HG03439 (cell line): ENCODE results near the gene USP11.

Experiments used
- ATAC-seq: cut with Tn5 transposase; IDR thresholded peaks from one replicate; pipeline ENCODE4 v1.9.1; 2021; ENCODE audit warnings: mild to moderate bottlenecking, moderate library complexity; ENCODE audit not compliant: unreplicated experiment

USP11 gene

GRCh38 chrX:47232803-47233332 lies at the start of gene USP11:
USP11 (plus strand) TSS chrX:47233009; CDS start chrX:47233044, 35 bp downstream.
- peak; percentile 12 for ATAC-seq

DNA sequence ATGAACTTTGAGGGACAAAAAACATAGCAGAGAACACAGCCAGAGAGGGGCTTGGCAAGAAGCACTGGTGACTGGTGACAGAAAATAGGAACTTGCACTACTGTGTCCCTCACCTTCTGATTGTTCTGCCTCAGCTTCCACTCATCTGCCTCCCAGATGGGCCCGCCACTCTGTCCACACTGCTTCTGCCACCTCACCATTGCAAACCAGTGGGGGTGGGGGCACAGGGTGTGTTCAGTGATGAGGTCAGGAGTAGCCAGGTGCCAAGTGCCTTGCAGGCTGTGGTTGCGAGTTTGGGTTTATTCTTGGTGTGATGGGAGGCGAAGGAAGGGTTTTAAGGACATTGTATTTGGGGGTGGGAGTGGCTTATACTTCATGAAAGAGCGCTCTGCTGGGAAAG lies 48.3 kb upstream of the USP11 start:
- no peak for ATAC-seq

- no peak for ATAC-seq
Observed at GRCh38 chrX:47185241-47185640, 47.6 kb upstream of the USP11 start.

GRCh38 chrX:47186096-47186740 lies 46.6 kb upstream of the USP11 start:
- no peak for ATAC-seq

DNA sequence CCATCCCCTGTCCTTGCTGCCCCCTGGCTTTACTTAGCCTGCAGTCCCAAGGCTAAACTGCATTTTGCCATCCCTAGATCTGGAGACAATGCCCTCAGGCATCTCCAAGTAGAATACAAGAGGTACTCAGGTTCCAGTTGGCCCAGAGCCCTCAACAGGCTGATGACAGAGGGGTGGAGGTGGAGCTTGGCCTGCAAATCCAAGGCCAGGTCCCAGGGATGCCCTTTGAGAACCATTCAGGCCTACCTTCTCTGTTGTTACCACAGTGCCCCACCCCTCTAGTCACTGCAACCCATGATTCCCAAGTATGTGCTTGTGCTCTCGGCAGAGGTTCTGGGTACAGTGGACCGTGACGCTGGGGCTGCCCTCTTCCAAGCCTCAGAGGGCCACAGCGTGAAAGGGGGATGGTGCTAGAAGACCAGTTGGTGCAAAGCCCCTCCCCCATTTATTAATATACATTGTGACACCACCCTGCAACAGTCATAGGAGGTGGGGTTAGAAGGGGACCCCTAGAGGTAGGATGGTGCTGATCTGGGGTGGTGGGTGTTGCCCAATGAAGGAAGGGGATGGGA lies 45.6 kb upstream of the USP11 start:
- ATAC-seq = no peak

DNA sequence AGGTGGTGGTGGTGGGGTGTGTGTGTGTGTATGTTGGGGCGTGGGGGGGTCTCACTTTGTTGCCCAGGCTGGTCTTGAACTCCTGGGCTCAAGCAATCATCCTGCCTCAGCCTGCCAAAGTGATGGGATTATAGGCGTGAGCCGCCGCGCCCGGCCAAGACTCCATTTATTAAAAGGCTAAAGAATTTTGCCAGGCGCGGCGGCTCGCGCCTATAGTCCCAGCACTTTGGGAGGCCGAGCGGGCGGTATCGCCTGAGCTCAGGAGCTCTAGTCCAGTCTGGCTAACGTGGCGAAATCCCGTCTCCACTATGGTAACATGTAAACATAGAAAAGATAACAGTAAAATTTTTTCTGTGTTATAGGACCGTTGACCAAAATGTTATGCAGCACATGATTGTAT lies 42.9 kb upstream of the USP11 start:
- no peak for ATAC-seq

- peak; percentile 51 for ATAC-seq
Observed at GRCh38 chrX:47190445-47191269, 42.2 kb upstream of the USP11 start.

DNA sequence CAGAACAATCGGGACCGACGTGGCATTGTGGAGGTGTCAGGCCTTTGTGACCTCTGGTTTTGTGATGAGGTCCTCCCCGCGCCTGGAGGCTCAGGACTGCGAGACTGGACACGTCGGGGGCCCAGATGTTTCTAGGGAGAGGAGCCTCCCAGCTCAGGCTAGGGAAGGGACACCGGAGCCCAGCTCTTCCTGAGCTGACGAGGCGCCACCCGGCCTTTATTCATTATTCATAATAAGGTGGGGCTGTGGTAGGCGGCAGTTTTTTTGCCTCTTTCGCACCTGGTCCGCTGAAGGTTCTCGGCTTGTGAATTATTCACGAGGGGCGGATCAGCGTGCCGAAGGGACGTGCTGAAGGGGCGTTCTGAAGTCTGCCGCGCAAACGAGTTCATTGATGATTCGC lies 41.5 kb upstream of the USP11 start:
- no peak for ATAC-seq

GRCh38 chrX:47191806-47192401 lies 40.9 kb upstream of the USP11 start:
- no peak for ATAC-seq

- ATAC-seq = peak; percentile 56
Observed at GRCh38 chrX:47193475-47194193, 39.2 kb upstream of the USP11 start, which contains the start of gene UBA1. UBA1 (plus strand) TSS chrX:47193829; CDS start chrX:47198803, 4,974 bp downstream.

DNA sequence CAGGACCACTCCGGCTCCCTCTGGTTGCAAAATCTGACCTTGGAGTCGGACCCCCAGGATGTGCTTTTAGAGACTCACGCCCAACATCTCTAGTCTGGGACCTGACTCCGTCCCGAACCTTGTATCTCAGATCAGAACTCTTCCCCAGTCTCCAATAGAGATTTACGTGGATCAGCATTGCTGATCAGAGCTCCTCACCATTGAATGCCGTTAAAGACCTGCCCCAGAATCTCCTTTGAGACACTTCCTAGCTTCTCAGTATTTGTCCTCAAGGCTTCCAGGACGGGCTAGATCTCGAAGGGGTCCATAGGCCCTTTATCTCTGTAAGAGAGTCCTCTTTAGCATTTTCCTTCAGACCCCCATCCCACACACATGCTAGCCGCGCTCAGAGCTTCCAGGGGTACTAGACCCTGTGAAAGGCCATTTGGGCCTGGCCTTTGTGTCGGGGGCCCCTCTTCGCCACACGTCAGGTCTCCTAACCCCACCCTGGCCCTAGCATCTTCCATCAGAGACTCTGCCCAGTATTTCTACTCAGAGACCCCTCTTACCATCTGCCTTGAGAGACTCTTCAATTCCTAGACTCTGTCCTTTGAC lies 38.5 kb upstream of the USP11 start:
- no peak for ATAC-seq

- no peak for ATAC-seq
Observed at GRCh38 chrX:47196098-47196497, 36.7 kb upstream of the USP11 start.

- ATAC-seq = no peak
Observed at GRCh38 chrX:47197526-47197925, 35.3 kb upstream of the USP11 start.

GRCh38 chrX:47198026-47198686 lies 34.7 kb upstream of the USP11 start:
- no peak for ATAC-seq

GRCh38 chrX:47198687-47199080 lies 34.1 kb upstream of the USP11 start:
- no peak for ATAC-seq

DNA sequence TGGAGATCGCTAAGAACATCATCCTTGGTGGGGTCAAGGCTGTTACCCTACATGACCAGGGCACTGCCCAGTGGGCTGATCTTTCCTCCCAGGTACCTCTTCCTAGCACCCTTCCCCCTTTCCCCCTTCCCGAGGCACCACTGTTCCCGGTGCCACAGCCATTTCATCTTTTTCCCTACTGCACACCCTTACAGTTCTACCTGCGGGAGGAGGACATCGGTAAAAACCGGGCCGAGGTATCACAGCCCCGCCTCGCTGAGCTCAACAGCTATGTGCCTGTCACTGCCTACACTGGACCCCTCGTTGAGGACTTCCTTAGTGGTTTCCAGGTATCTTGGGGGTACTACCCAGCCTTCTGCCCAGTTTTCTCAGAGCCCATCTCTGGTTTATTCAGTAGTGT lies 33.5 kb upstream of the USP11 start:
- no peak for ATAC-seq

DNA sequence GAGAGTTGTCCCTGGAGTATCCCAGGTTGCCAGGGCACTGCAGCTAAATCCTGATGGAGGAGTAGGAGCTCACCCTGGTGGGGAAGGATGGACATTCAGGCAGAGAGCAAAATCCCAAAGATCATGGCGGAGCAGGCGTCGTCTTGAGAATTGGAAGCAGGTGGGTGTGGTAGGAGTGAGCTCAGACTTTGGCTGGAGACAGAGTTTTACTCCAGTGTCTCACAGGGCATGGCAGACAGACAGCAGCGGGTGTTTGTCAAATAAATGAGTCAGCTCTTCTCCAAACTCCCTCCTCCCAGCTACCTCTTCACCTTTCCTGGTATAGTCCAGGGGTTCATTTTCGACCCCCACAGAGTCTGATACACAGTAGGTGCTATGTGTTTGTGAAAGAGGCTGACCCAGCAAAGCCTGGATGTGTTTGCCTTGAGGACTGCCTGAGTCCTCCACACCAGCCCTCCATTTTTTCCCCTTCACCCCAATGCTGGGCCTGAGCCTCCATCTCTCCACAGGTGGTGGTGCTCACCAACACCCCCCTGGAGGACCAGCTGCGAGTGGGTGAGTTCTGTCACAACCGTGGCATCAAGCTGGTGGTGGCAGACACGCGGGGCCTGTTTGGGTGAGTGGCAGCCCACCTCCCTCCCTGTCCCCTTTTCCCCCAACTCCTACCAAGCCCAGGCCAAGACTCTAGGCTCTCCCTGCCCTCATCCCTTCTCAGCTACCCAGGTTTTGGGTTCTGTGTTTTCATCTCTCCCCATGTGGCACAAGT lies 32.2 kb upstream of the USP11 start:
- no peak for ATAC-seq

- ATAC-seq = no peak
Observed at GRCh38 chrX:47201345-47201944, 31.4 kb upstream of the USP11 start.

GRCh38 chrX:47202316-47202715 lies 30.5 kb upstream of the USP11 start:
- ATAC-seq = no peak
